ENCODE data around the gene CACNA1B. TPM values are rescaled to one million over a fixed set of nuclear protein-coding genes. Genes with fewer than 3 reads are reported as not detected.

The CACNA1B gene
- total and polyA plus RNA-seq, 9 of the 15 experiments (the other 6 are each of a cell fraction or from before 2014, with no cell fraction given) = 0.01 to 0.04 TPM; not detected in 7

- TF ChIP-seq NR0B1 (IDR thresholded peaks at IDR 0.05; ENCODE audit: partially characterized antibody) = no peak
- TF ChIP-seq, protein P1, sequence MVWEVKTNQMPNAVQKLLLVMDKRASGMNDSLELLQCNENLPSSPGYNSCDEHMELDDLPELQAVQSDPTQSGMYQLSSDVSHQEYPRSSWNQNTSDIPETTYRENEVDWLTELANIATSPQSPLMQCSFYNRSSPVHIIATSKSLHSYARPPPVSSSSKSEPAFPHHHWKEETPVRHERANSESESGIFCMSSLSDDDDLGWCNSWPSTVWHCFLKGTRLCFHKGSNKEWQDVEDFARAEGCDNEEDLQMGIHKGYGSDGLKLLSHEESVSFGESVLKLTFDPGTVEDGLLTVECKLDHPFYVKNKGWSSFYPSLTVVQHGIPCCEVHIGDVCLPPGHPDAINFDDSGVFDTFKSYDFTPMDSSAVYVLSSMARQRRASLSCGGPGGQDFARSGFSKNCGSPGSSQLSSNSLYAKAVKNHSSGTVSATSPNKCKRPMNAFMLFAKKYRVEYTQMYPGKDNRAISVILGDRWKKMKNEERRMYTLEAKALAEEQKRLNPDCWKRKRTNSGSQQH (CRISPR knock-in tag; IDR thresholded peaks at IDR 0.05) = no peak
- TF ChIP-seq, protein P2, sequence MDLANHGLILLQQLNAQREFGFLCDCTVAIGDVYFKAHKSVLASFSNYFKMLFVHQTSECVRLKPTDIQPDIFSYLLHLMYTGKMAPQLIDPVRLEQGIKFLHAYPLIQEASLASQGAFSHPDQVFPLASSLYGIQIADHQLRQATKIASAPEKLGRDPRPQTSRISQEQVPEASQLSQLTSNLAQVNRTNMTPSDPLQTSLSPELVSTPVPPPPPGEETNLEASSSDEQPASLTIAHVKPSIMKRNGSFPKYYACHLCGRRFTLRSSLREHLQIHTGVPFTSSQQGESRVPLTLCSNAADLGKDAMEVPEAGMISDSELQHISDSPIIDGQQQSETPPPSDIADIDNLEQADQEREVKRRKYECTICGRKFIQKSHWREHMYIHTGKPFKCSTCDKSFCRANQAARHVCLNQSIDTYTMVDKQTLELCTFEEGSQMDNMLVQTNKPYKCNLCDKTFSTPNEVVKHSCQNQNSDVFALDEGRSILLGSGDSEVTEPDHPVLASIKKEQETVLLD (IDR thresholded peaks at IDR 0.05) = no peak
- TF ChIP-seq ZC3H8 (IDR thresholded peaks at IDR 0.05) = no peak
- TF ChIP-seq XRCC4 (IDR thresholded peaks at IDR 0.05; ENCODE audit: extremely low read depth, insufficient read depth, insufficient read length) = no peak
These were observed 44.6 kb upstream of the CACNA1B start (continued) for GRCh38 chr9:137832830-137833590.
